Liver (tissue), 9 donors: ENCODE data around the gene CWH43. TPM values are rescaled to one million over a fixed set of nuclear protein-coding genes. Genes with fewer than 3 reads are reported as not detected.
A peak's percentile ranks its signal among the peaks of the same experiment; 100 is the strongest.

ENCODE experiments used
- DNase-seq: peaks from one replicate; pipeline ENCODE4 v3.0.0-alpha.2; 2017; ENCODE audit warnings: low spot score
- H3K27ac ChIP-seq, 2 donors: one replicate each; pipeline ENCODE4 v1.7.0; 2013; ENCODE audit warnings: inconsistent platforms in 2 of 2, low read length in 2 of 2, control low read depth in 1 of 2, low read depth in 1 of 2, mild to moderate bottlenecking in 1 of 2
- H3K27me3 ChIP-seq, 4 donors: one replicate each; pipeline versions ENCODE4 v1.6.1 to v1.7.0; 2013; ENCODE audit warnings: low read length in 3 of 4, inconsistent platforms in 1 of 4, mild to moderate bottlenecking in 1 of 4, moderate library complexity in 1 of 4; ENCODE audit not compliant: control insufficient read depth in 4 of 4, insufficient read depth in 4 of 4
- H3K36me3 ChIP-seq, 4 donors: one replicate each; pipeline versions ENCODE4 v1.6.1 to v1.7.0; 2013; ENCODE audit warnings: low read length in 3 of 4, mild to moderate bottlenecking in 3 of 4, low read depth in 1 of 4, moderate library complexity in 1 of 4; ENCODE audit not compliant: control insufficient read depth in 4 of 4, insufficient read depth in 3 of 4
- H3K4me1 ChIP-seq, 4 donors: one replicate each; pipeline versions ENCODE4 v1.6.1 to v1.7.0; 2013; ENCODE audit warnings: low read length in 3 of 4, mild to moderate bottlenecking in 3 of 4, moderate library complexity in 1 of 4; ENCODE audit not compliant: control insufficient read depth in 4 of 4, insufficient read depth in 4 of 4
- H3K4me3 ChIP-seq, 3 donors: one replicate each; pipeline versions ENCODE4 v1.6.1 to v1.7.0; 2013; ENCODE audit warnings: low read length in 3 of 3, control low read depth in 1 of 3, low read depth in 1 of 3, mild to moderate bottlenecking in 1 of 3
- H3K9ac ChIP-seq, 2 donors: one replicate each; pipeline ENCODE4 v1.7.0; 2013; ENCODE audit warnings: low read length in 2 of 2, mild to moderate bottlenecking in 2 of 2, moderate library complexity in 2 of 2, control low read depth in 1 of 2, low read depth in 1 of 2
- H3K9me3 ChIP-seq, 4 donors: one replicate each; pipeline versions ENCODE4 v1.6.1 to v1.7.0; 2013; ENCODE audit warnings: low read length in 3 of 4; ENCODE audit not compliant: control insufficient read depth in 4 of 4
- EGR1 ChIP-seq, 2 donors: IDR thresholded peaks; 2 replicates each; pipeline ENCODE4 v1.6.1; 2016 to 2018; ENCODE audit warnings: antibody characterized with exemption in 2 of 2, low read depth in 2 of 2
- FOXA1 ChIP-seq: IDR thresholded peaks from 2 replicates; pipeline ENCODE4 v1.6.1; 2016; ENCODE audit warnings: antibody characterized with exemption
- FOXA2 ChIP-seq: IDR thresholded peaks from 2 replicates; pipeline ENCODE4 v1.6.1; 2016; ENCODE audit warnings: antibody characterized with exemption
- GABPA ChIP-seq, 2 donors: IDR thresholded peaks in 1 of 2; conservative IDR thresholded peaks in 1 of 2; 2 replicates each; pipeline ENCODE4 v1.6.1; 2016; ENCODE audit warnings: antibody characterized with exemption in 2 of 2, mild to moderate bottlenecking in 1 of 2, moderate library complexity in 1 of 2
- HNF4A ChIP-seq, 2 donors: conservative IDR thresholded peaks; 2 replicates each; pipeline ENCODE4 v1.6.1; 2016; ENCODE audit warnings: antibody characterized with exemption in 2 of 2, mild to moderate bottlenecking in 2 of 2
- HNF4G ChIP-seq: IDR thresholded peaks from 2 replicates; pipeline ENCODE4 v1.6.1; 2016; ENCODE audit warnings: antibody characterized with exemption
- JUND ChIP-seq, 2 donors: IDR thresholded peaks; 2 replicates each; pipeline ENCODE4 v1.6.1; 2016; ENCODE audit warnings: antibody characterized with exemption in 2 of 2
- NR2F2 ChIP-seq: IDR thresholded peaks from 2 replicates; pipeline ENCODE4 v1.6.1; 2016; ENCODE audit warnings: antibody characterized with exemption
- RAD21 ChIP-seq, 2 donors: IDR thresholded peaks; 2 replicates each; pipeline ENCODE4 v1.6.1; 2016; ENCODE audit warnings: antibody characterized with exemption in 2 of 2, mild to moderate bottlenecking in 2 of 2
- RXRA ChIP-seq, 2 donors: IDR thresholded peaks; 2 replicates each; pipeline ENCODE4 v1.6.1; 2017 to 2018; ENCODE audit warnings: antibody characterized with exemption in 2 of 2, mild to moderate bottlenecking in 1 of 2
- SP1 ChIP-seq: IDR thresholded peaks from 2 replicates; pipeline ENCODE4 v1.6.1; 2018; ENCODE audit warnings: antibody characterized with exemption, mild to moderate bottlenecking
- TAF1 ChIP-seq: conservative IDR thresholded peaks from 2 replicates; pipeline ENCODE4 v1.6.1; 2016; ENCODE audit warnings: antibody characterized with exemption, mild to moderate bottlenecking
- YY1 ChIP-seq: IDR thresholded peaks from 2 replicates; pipeline ENCODE4 v1.6.1; 2016; ENCODE audit warnings: antibody characterized with exemption, mild to moderate bottlenecking
- polyA plus RNA-seq, 2 donors: library from polyadenylated mRNA; stranded (reverse) in 1 of 2; unstranded in 1 of 2; fragments of 200-250 nt in 1 of 2; fragments of >200 nt in 1 of 2; fragmentation: Nextera tagmentation in 1 of 2; extraction: Ambion mirVana in 1 of 2; gene quantifications; one replicate each; pipeline versions ENCODE4 v1.2.1 to v1.2.3, GENCODE V29; 2013 to 2015
- total RNA-seq, 2 donors: library from RNA; depleted of rRNA; stranded (reverse); fragments of >200 nt; gene quantifications; one replicate each; pipeline ENCODE4 v1.2.3, GENCODE V29; 2014
- TF ChIP-seq, protein P1 (sequence below): IDR thresholded peaks from 2 replicates; pipeline ENCODE4 v1.6.1; 2016; ENCODE audit warnings: antibody characterized with exemption
- TF ChIP-seq, protein P2 (sequence below): IDR thresholded peaks from 2 replicates; pipeline ENCODE4 v1.6.1; 2016; ENCODE audit warnings: antibody characterized with exemption, mild to moderate bottlenecking
- TF ChIP-seq, protein P3 (sequence below): IDR thresholded peaks from 2 replicates; pipeline ENCODE4 v1.6.1; 2016; ENCODE audit warnings: antibody characterized with exemption
- TF ChIP-seq, protein P4 (sequence below): IDR thresholded peaks from 2 replicates; pipeline ENCODE4 v1.6.1; 2016; ENCODE audit warnings: antibody characterized with exemption
- TF ChIP-seq, protein P5 (sequence below): fragments of 150-350 bp; IDR thresholded peaks from 2 replicates; pipeline ENCODE4 v1.5.1; 2017; ENCODE audit warnings: improper control_type of control experiment, low read depth, low read length; ENCODE audit not compliant: missing input control
- donor health status: healthy.
- donor health status: healthy.
- donor health status: healthy.
- donor health status: healthy.
- donor health status: healthy.

The CWH43 gene
- total and polyA plus RNA-seq, 4 donors, result 0.08 to 0.13 (median 0.10) TPM; not detected in 1

DNA sequence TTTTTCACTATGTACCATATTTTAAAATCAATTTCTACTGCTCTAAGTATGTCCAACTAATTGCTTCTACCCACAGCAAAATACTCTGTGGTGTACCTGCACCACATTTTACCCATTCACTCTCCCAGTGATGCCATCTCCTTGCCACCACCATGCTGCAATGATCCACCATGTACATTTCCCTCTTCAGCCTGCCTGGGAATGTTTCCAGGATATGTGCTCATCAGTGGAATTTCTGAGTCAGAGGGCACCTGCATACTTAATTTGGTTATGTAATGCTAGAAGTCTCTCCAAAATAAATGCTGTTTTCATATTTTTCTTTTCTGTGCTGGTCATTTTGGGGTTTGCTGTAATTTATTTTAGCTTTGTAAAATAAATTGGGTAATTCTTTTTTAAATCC is 46.3 kb upstream of the CWH43 start:
- H3K4me1 ChIP-seq, result no peaks in the 10 kb centered on the region
- no peaks in the 10 kb centered on the region for H3K27me3 ChIP-seq
- no peak overlapping the region for H3K9ac ChIP-seq
- TF ChIP-seq JUND (IDR thresholded peaks at IDR 0.05) (peak; percentile 100), HNF4G (no peak), FOXA1 (peak; percentile 17), SP1 (peak; percentile 16), TAF1 (no peak), NR2F2 (no peak), RAD21 (IDR thresholded peaks at IDR 0.05) (peak in 1 of 2 donors; percentile 44), GABPA (IDR thresholded peaks at IDR 0.05 in 1 of 2, conservative IDR thresholded peaks at IDR 0.05 in 1 of 2) (peak; percentile 23 to 78), FOXA2 (peak; percentile 13), RXRA (IDR thresholded peaks at IDR 0.05) (peak; percentile 32 to 48), EGR1 (IDR thresholded peaks at IDR 0.05; ENCODE audit: low read depth in 2 of 2) (peak; percentile 58 to 98), YY1 (peak; percentile 86), HNF4A (conservative IDR thresholded peaks at IDR 0.05) (peak; percentile 43 to 74)
- TF ChIP-seq, protein P1, sequence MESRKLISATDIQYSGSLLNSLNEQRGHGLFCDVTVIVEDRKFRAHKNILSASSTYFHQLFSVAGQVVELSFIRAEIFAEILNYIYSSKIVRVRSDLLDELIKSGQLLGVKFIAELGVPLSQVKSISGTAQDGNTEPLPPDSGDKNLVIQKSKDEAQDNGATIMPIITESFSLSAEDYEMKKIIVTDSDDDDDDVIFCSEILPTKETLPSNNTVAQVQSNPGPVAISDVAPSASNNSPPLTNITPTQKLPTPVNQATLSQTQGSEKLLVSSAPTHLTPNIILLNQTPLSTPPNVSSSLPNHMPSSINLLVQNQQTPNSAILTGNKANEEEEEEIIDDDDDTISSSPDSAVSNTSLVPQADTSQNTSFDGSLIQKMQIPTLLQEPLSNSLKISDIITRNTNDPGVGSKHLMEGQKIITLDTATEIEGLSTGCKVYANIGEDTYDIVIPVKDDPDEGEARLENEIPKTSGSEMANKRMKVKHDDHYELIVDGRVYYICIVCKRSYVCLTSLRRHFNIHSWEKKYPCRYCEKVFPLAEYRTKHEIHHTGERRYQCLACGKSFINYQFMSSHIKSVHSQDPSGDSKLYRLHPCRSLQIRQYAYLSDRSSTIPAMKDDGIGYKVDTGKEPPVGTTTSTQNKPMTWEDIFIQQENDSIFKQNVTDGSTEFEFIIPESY, result peak; percentile 37
- TF ChIP-seq, protein P2, sequence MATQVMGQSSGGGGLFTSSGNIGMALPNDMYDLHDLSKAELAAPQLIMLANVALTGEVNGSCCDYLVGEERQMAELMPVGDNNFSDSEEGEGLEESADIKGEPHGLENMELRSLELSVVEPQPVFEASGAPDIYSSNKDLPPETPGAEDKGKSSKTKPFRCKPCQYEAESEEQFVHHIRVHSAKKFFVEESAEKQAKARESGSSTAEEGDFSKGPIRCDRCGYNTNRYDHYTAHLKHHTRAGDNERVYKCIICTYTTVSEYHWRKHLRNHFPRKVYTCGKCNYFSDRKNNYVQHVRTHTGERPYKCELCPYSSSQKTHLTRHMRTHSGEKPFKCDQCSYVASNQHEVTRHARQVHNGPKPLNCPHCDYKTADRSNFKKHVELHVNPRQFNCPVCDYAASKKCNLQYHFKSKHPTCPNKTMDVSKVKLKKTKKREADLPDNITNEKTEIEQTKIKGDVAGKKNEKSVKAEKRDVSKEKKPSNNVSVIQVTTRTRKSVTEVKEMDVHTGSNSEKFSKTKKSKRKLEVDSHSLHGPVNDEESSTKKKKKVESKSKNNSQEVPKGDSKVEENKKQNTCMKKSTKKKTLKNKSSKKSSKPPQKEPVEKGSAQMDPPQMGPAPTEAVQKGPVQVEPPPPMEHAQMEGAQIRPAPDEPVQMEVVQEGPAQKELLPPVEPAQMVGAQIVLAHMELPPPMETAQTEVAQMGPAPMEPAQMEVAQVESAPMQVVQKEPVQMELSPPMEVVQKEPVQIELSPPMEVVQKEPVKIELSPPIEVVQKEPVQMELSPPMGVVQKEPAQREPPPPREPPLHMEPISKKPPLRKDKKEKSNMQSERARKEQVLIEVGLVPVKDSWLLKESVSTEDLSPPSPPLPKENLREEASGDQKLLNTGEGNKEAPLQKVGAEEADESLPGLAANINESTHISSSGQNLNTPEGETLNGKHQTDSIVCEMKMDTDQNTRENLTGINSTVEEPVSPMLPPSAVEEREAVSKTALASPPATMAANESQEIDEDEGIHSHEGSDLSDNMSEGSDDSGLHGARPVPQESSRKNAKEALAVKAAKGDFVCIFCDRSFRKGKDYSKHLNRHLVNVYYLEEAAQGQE, result no peak
- TF ChIP-seq, protein P3, sequence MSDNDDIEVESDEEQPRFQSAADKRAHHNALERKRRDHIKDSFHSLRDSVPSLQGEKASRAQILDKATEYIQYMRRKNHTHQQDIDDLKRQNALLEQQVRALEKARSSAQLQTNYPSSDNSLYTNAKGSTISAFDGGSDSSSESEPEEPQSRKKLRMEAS, result peak; percentile 53
- TF ChIP-seq, protein P4, sequence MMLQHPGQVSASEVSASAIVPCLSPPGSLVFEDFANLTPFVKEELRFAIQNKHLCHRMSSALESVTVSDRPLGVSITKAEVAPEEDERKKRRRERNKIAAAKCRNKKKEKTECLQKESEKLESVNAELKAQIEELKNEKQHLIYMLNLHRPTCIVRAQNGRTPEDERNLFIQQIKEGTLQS, result peak; percentile 99
- TF ChIP-seq, protein P5, sequence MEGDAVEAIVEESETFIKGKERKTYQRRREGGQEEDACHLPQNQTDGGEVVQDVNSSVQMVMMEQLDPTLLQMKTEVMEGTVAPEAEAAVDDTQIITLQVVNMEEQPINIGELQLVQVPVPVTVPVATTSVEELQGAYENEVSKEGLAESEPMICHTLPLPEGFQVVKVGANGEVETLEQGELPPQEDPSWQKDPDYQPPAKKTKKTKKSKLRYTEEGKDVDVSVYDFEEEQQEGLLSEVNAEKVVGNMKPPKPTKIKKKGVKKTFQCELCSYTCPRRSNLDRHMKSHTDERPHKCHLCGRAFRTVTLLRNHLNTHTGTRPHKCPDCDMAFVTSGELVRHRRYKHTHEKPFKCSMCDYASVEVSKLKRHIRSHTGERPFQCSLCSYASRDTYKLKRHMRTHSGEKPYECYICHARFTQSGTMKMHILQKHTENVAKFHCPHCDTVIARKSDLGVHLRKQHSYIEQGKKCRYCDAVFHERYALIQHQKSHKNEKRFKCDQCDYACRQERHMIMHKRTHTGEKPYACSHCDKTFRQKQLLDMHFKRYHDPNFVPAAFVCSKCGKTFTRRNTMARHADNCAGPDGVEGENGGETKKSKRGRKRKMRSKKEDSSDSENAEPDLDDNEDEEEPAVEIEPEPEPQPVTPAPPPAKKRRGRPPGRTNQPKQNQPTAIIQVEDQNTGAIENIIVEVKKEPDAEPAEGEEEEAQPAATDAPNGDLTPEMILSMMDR, result no peak
- no peak for DNase-seq
- H3K27ac ChIP-seq, result no peak overlapping the region
- no peak overlapping the region for H3K4me3 ChIP-seq
- H3K36me3 ChIP-seq, result no peaks in the 10 kb centered on the region
- peaks cover 0 to 2% (median 0%) of the 10 kb centered on the region in 4 donors for H3K9me3 ChIP-seq
